ENCODE measurements around the gene PSORS1C2. TPM values are rescaled to one million over a fixed set of nuclear protein-coding genes. Genes with fewer than 3 reads are reported as not detected.

The PSORS1C2 gene
- total RNA-seq, 2 donors from 2014 or later = not detected

DNA sequence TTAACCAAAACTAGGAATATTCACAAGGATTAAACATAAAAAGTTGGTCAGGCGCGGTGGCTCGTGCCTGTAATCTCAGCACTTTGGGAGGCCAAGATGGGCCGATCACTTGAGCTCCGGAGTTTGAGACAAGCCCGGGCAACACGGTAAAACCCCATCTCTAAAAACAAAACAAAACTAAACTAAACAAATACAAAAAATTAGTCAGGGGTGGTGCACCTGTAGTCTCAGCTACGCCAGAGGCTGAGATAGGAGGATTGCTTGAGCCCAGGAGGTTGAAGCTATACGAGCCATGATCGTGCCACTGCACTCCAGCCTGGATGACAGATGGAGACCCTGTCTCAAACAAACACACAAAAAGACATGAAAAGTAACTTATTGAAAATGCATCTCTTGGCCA is 3.2 kb downstream of the PSORS1C2 start:
- Histone ChIP-seq H3K36me3 (replicated peaks in 1 of 2; ENCODE audit: insufficient read depth in 1 of 2, low read depth in 2 of 2) (no peaks in the 10 kb centered on the region), H3K27ac (no peak overlapping the region), H3K9me3 (no peaks in the 10 kb centered on the region), H3K4me1 (peaks cover 6% of the 10 kb centered on the region), H3K27me3 (no peaks in the 10 kb centered on the region), H3K4me3 (no peak overlapping the region)
- WGBS, 2 donors = 76 to 81% methylated on average over 10 of the region's 10 CpGs
- ATAC-seq (no peak), DNase-seq (no peak)
- TF ChIP-seq, protein P1, sequence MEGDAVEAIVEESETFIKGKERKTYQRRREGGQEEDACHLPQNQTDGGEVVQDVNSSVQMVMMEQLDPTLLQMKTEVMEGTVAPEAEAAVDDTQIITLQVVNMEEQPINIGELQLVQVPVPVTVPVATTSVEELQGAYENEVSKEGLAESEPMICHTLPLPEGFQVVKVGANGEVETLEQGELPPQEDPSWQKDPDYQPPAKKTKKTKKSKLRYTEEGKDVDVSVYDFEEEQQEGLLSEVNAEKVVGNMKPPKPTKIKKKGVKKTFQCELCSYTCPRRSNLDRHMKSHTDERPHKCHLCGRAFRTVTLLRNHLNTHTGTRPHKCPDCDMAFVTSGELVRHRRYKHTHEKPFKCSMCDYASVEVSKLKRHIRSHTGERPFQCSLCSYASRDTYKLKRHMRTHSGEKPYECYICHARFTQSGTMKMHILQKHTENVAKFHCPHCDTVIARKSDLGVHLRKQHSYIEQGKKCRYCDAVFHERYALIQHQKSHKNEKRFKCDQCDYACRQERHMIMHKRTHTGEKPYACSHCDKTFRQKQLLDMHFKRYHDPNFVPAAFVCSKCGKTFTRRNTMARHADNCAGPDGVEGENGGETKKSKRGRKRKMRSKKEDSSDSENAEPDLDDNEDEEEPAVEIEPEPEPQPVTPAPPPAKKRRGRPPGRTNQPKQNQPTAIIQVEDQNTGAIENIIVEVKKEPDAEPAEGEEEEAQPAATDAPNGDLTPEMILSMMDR (IDR thresholded peaks at IDR 0.05) = no peak
- no peak for TF ChIP-seq POLR2A (IDR thresholded peaks at IDR 0.05)
- intact Hi-C loops (cut with DNase I) = loop anchor here (5.0 kb wide), 1 partner anchor 57 kb away; no protein-coding TSS in a partner anchor

DNA sequence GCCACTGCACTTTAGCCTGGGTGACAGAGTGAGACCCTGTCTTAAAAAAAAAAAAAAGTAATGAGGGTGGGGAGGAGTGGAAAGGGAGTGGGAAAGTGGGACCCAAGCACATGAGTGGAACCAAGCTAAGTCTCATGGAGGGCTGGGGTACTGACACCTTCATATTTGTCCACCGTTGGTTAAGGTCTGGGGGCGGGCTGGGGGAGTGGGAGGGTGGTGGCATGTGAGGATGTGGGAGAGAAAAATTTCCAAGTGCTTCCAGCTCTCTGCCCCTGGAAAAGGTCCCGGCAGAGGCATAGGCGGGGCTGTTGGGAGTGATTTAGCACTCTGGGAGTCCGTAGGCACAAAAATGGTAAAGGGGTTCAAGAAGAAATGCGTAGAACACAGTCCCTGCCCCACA is 6.1 kb downstream of the PSORS1C2 start:
- intact Hi-C loops (cut with DNase I) = no loop called here
- peaks cover 4% of the 10 kb centered on the region for H3K4me1 ChIP-seq
- H3K36me3 ChIP-seq (replicated peaks in 1 of 2; ENCODE audit: insufficient read depth in 1 of 2, low read depth in 2 of 2) = no peaks in the 10 kb centered on the region
- no peak for TF ChIP-seq POLR2A (IDR thresholded peaks at IDR 0.05)
- TF ChIP-seq, protein P1 (IDR thresholded peaks at IDR 0.05) = no peak
- no peak overlapping the region for H3K4me3 ChIP-seq
- H3K9me3 ChIP-seq = no peaks in the 10 kb centered on the region
- ATAC-seq = no peak
- WGBS, 2 donors = 77 to 82% methylated on average over 6 of the region's 6 CpGs
- no peaks in the 10 kb centered on the region for H3K27me3 ChIP-seq
- no peak for DNase-seq
- no peak overlapping the region for H3K27ac ChIP-seq

DNA sequence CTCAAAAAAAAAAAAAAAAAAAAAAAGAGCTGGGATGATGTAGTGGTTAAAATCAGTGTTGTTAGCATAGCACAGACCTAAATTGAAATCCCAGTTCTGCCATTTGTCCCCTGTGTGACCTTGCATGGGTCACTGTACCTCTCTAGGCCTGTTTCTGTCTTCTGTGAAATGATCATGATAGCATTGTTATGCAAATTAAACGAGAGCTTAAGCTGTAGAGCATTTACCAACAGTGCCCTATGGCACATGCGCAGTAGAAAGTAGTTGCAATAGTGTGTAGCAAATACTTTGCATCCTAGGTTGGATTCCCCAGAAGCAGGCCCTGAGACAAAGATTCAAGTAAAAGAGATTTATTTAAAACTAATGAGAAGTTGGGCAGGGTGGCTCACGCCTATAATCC is 7.3 kb downstream of the PSORS1C2 start:
- Histone ChIP-seq H3K27me3 (no peaks in the 10 kb centered on the region), H3K27ac (no peak overlapping the region), H3K9me3 (no peaks in the 10 kb centered on the region), H3K4me1 (peaks cover 4% of the 10 kb centered on the region), H3K4me3 (no peak overlapping the region), H3K36me3 (replicated peaks in 1 of 2; ENCODE audit: insufficient read depth in 1 of 2, low read depth in 2 of 2) (no peaks in the 10 kb centered on the region)
- WGBS, 2 donors = 73 to 79% methylated on average over 3 of the region's 3 CpGs
- DNase-seq (no peak), ATAC-seq (no peak)
- no peak for TF ChIP-seq POLR2A (IDR thresholded peaks at IDR 0.05)
- TF ChIP-seq, protein P1 (IDR thresholded peaks at IDR 0.05) = no peak
- intact Hi-C loops (cut with DNase I) = no loop called here

DNA sequence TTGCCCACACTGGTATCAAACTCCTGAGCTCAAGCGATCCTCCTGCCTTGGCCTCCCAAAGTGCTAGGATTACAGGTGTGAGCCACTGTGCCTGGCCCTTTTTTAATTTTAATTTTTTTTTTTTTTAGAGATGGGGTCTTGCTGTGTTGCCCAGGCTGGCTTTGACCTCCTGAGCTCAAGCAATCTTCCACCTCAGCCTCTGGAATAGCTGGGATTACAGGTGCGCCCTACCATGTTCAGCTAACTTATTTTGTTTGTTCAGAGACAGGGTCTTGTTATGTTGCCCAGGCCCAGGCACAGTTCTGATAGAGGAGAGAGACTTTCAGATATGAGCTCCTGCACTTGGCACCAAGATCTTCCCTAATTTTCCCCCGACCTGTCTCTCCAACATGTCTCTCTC is 8.1 kb downstream of the PSORS1C2 start:
- no peak for TF ChIP-seq POLR2A (IDR thresholded peaks at IDR 0.05)
- TF ChIP-seq, protein P1 (IDR thresholded peaks at IDR 0.05) = no peak
- ATAC-seq = no peak
- no peak overlapping the region for H3K27ac ChIP-seq
- no peaks in the 10 kb centered on the region for H3K36me3 ChIP-seq (replicated peaks in 1 of 2; ENCODE audit: insufficient read depth in 1 of 2, low read depth in 2 of 2)
- H3K4me3 ChIP-seq = no peak overlapping the region
- no peak for DNase-seq
- peaks cover 12% of the 10 kb centered on the region for H3K4me1 ChIP-seq
- intact Hi-C loops (cut with DNase I) = no loop called here
- H3K9me3 ChIP-seq = no peaks in the 10 kb centered on the region
- no peaks in the 10 kb centered on the region for H3K27me3 ChIP-seq
- 85 to 89% methylated on average over 3 of the region's 3 CpGs for WGBS, 2 donors

DNA sequence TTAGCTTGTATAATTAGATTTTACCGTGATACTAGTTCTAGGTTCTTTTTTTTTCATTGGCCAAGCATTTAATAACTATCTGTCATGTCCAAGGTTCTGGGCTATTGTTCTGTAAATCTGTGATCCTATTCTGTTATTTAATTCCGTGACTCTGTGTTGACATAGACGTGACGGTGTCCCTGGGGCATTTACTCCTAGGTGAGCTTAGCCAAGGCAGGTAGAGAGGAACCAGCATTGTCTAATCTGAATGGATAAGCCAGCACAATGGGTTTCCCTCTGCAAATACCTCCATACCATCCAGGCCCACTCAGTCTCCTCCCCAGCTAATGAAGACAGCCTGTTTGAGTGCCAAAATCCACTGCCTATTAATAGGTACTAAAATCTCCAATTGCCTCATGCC is 9.7 kb downstream of the PSORS1C2 start:
- intact Hi-C loops (cut with DNase I) = no loop called here
- WGBS, 2 donors = 29 to 32% methylated on average over 4 of the region's 4 CpGs

More for the DNA sequence above, 9.7 kb downstream of the PSORS1C2 start:
- TF ChIP-seq, protein P1 (IDR thresholded peaks at IDR 0.05) = no peak
- TF ChIP-seq POLR2A (IDR thresholded peaks at IDR 0.05) = no peak
- no peaks in the 10 kb centered on the region for H3K27me3 ChIP-seq
- ATAC-seq = no peak
- no peak for DNase-seq
- no peaks in the 10 kb centered on the region for H3K36me3 ChIP-seq (replicated peaks in 1 of 2; ENCODE audit: insufficient read depth in 1 of 2, low read depth in 2 of 2)
- H3K9me3 ChIP-seq = no peaks in the 10 kb centered on the region
- H3K4me1 ChIP-seq = peaks cover 19% of the 10 kb centered on the region
- no peak overlapping the region for H3K4me3 ChIP-seq
- H3K27ac ChIP-seq = no peak overlapping the region

All from body of pancreas (tissue), 4 donors.